NCI-H2196 (cell line): ENCODE results near the gene DMAC2L.
"Not testable (repeated sequence)": the region's sequence is repeated elsewhere in the genome, so short reads cannot be mapped to it uniquely, and the experiment has no call there.

Experiments used
- DNase-seq: peaks from one replicate; lab custom pipeline; 2025; ENCODE audit not compliant: unreplicated experiment; lab: John Stamatoyannopoulos, UW

DMAC2L gene, protein sequence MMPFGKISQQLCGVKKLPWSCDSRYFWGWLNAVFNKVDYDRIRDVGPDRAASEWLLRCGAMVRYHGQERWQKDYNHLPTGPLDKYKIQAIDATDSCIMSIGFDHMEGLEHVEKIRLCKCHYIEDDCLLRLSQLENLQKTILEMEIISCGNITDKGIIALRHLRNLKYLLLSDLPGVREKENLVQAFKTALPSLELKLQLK

DNA sequence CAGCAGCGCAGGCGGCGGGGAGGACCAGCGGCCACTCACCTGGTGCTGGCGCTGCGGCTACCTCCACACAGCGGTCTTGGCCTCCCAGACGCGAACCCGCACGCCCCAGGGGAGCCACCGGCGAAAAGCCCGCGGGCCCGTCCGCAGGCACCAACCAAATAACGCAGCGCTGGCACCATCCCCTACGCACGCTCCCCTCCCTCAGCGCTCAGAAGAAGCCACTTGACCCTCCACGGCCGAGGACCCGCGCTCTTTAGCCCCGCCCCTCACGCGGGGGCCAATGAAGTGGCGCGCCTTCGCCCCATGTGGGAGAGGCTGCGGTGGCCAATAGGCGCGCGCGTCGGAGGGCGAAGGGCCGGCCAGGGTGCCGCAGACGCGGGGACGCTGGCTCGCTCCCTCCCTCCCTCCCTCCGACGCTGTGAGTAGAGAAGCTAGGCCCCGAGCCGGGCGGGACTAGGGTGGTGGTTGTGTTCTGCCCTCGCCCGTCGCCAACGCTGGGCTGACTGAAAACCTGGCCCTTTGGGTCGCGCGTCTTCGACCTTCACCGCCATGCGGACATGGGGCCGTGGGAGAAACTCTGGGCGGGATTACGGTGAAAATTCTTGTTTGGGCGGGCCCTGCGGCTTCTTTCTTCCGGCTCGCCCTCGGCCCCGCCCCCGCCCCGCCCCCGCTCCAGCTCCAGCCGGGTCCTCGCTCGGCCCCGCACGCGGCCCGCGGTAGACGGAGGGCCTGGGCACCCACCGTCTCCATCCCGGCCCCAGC lies at the start of gene DMAC2L, which contains the start of gene L2HGDH:
TSS of gene DMAC2L (plus strand) at position 353 of the 762 bp plus-strand sequence. CDS start 9,164 bp downstream, outside the sequence.
TSS of gene L2HGDH (minus strand) at position 258 of the 762 bp plus-strand sequence. CDS start at position 179, 79 bp downstream.
- peak; percentile 98 for DNase-seq

GRCh38 chr14:50262865-50263264 lies 49.3 kb upstream of the DMAC2L start:
- DNase-seq, result no peak

- DNase-seq, result no peak
Measured at GRCh38 chr14:50263321-50263720, 48.8 kb upstream of the DMAC2L start.

DNA sequence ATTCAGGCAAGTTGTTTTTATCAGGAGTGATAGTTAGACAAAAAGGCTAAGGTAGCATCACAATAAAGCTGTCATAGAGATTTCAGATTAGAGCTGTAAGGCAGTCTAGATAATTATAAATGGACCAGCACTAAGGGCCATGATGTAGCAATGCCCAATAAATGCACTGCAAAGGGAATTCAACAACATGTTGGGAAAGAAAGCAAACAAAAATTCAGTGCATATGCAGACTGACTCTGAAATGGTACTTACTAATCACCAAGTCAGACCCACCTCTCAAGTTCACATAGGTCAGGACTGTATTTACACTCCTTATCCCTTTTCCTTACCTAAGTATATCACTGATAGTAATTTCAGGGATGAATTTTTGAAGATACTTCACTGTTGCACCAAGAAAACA lies 47.1 kb upstream of the DMAC2L start:
- DNase-seq, result no peak

DNA sequence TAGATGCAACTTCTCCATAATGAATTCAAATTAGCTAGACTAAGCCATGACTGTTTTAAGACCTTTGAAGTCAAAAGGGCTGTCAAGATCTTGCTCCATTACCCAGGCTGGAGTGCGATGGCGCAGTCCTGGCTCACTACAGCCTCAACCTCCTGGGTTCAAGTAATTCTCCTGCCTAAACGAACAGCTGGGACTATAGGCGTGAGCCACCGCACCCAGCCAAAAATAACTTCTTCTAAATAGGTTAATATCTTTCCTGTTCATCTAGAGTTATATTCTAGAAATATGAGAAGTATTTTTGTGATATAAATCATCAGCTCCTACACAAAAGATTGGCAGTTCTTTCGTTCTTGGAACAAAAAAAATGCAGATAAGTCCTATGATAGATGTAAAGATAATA lies 41.2 kb upstream of the DMAC2L start:
- no peak for DNase-seq

DNA sequence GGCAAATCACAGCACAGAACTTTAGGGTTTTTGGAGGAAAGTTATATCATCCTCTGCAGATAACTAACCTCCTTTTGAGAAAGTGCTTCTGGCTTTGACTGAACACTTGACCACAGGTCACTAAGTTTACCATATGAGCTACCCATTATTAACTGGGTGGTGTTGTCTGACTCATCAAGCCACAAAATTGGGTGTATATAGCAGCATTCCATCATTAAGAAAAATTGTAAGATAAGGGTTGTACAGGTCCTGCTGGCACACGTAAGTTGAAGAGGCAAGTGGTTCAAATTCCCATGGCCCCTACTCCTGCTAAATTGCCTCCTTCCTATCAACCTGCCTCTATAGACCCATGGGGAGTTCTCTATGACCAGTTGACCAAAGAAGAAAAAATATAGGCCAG lies 39.6 kb upstream of the DMAC2L start:
- DNase-seq, result no peak

DNA sequence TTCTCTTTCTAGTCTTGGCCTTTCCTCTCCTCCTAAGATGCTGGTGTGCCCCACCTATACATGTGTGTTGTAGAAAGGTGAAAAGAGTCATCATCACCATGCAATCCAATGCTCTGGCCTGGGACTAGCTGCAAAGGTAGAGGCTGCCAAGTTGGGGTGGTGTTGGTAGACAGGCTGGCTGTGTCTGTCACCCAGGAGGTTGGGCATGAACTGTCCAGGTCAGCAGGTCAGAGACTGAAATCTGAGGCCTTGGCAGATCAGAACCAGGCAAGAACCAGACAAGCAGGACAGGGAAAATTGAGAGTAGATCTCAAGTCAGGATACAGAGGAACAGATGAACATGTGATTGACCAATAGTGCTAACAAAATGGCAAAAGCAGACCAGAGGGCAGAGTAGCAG lies 26.3 kb upstream of the DMAC2L start:
- DNase-seq, result no peak

DNA sequence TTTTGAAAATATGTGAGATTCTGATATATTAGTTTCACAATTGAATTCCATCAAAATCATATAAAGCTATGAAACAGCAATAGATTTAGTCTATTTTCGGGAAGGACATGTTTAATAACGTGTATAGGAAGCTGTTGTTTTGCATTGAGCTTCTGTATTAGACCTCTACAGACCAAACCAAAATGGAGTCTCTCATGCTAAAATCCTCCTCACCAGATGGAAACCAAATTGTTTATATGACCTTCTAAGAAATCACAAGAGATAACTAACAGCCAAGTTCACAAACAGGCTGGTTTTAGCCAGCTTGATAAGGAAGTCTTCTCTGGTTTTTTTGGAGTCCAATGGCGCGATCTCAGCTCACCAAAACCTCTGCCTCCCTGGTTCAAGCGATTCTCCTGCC lies 24.0 kb upstream of the DMAC2L start:
- DNase-seq, result no peak

DNA sequence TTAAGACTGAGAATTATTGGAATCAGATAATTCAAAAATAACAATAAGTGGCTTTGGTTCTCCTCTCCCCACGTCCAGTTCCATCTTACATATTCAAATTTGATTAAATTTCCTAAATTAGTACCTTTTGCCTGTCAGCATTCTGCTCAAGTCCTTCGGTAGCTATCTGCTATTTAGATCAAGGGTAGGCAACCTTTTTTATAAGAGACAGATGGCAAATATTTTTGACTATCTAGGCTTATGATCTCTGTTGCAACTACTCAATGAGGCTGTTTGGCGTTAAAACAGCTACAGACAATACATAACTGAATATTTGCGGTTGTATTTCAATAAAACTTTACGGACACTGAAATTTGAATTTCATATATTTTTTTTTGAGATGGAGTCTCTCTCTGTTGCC lies 21.8 kb upstream of the DMAC2L start:
- no peak for DNase-seq

DNA sequence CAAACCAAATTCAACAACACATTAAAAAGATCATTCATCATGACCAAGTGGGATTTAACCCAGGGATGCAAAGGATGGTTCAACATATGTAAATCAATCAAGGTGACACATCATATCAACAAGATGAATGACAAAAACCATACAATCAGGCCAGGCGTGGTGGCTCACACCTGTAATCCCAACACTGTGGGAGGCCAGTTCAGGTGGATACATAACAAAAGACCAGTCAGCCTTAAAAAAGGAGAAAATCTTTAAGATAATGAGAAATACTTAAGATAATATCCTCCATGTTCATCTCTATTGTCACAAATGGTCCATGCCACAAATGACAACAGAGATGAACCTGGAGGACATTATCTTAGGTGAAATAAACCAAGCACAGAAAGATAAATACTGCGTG lies 12.5 kb upstream of the DMAC2L start:
- no peak for DNase-seq

GRCh38 chr14:50301914-50302313 lies 10.2 kb upstream of the DMAC2L start:
- DNase-seq, result no peak

DNA sequence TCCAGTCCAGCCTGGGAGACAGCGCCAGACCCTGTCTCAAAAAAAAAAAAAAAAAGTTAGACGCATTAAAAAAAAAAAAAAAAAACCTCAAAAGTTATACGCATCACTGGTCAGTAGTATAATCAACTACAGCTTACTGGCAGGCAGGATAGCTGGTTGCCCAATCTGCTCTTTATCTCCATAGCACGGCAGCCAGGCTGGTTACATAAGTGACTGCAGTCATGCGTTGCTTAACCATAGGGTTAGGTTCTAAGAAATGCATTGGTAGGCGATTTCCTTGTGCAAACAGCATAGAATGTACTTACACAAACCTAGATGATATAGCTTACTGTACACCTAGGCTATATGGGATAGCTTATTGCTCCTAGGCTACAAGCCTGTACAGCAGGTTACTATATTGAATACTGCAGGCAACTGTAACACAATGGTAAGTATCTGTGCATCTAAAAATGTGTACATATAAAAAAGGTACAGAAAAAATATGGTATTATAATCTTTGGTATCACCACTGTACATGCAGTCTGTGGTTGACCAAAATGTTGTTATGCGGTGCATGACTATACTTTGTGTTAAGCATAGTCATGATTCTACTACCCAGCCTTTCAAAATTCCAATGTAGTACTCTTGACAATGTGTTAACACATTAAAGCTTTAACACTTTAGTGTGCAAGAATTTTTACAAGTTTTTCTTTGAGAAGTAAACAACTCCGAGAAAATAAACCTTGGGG lies 8.2 kb upstream of the DMAC2L start:
- no peak for DNase-seq

GRCh38 chr14:50308363-50308915 lies 3.7 kb upstream of the DMAC2L start:
- DNase-seq, result no peak

DNA sequence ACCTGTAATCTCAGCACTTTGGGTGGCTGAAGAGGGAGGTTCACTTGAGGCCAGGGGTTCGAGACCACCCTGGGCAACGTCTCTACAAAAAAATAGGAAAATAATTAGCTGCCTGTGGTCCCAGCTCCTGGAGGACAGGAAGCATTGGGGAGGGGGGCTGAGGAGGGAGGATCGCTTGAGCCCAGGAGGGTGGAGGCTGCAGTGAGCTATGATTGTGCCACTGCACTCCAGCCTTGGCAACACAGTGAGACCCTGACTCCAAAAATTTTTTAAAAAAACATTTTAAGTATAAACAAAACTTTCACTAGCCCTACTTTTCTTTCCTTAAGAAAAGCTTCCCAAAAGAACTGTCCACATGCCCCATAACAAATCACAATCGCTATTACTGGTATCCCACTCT lies 1.7 kb upstream of the DMAC2L start:
- no peak for DNase-seq

DNA sequence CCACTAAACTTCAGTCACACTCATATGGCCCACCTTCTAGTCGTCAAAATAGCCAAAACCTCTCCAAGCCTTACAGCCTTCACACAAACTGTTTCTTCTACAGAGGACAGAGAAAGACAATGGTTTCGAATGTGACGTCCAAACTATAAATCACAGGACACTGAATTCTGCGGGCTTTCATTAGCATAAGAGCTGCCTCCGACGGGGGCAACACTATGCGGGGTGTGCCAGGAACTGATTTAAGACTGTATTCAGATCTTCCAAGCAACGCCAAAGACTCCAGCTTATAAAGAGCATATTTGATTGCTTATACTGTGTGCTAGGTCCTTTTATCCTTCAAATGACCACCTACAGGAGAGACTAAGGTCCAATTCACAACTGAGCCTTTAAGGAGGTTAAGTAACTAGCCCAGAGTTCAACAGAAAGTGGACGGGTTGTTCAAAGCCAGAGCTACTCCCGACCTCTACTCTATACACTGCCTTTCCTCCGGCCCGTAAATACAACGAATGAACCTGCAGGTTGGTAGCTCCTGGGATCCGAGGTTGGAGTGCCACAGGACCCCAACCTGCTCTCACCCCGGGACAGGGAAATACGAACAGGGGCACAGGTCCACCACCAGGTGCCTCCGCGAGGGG lies 670 bp upstream of the DMAC2L start:
- no peak for DNase-seq

DNA sequence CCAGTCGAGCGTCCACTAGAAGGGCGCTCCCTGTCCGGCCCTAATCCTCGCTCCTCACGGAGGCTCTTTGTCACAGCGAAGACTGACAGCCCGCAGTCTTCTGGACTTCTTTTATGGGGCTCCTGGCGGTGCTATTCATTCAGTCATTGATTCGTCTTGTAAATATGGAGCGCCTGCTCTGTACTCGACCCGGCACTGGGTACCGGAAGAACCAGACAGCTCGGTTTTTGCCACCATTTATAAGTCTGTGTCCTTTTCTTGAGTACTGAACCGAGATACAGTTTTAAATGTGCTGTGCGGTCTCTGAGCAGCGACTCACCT lies 570 bp downstream of the DMAC2L start:
- DNase-seq, result no peak

- DNase-seq, result not testable (repeated sequence)
Measured at GRCh38 chr14:50314098-50314497, 2.0 kb downstream of the DMAC2L start.

DNA sequence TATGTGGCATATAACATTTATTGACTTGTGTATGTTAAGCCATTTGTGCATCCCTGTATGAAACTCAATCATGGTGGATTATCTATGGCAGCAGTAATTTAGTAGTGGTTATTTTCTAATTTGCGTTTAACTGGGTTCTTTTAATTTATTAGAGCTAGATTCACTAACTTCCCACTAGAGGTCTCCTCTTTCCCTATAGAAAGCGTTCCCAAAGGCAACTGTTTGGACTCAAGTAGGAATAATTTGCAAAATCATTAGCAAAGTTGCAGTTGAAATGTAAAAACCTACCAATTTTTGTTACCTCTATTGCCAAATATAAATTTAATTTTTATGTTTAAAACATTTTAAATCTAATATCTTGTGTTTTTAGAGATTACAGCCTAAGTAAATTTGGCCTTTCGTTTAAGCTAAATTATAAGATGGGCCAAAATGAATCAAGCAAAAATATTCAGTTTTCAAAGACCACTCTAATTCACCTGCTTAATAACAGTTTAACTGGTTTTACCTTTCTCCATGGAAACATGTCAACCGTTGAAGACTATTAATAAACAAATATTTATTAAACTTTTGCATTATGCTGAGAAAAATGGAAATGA lies 6.0 kb downstream of the DMAC2L start:
- peak; percentile 50 for DNase-seq

GRCh38 chr14:50319293-50319692 lies 7.2 kb downstream of the DMAC2L start:
- DNase-seq, result no peak

DNA sequence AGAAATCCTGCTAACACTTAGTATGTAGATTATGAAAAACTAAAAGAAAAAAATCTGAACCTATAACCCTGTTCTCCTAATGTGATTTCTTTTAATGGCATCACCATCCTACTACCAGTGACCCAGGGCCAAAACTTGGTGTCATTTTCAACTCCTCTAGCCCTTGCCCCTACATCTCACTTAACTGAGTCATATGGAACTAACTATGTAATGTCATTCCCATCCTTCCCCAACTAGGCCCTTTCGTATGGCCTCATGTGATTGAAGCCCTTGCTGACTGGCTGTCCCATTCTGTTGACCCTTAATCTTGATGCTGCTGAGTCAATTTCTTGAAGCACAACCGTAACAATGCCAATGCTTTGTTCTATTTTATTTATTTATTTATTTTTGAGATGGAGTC lies 7.6 kb downstream of the DMAC2L start:
- no peak for DNase-seq

DNA sequence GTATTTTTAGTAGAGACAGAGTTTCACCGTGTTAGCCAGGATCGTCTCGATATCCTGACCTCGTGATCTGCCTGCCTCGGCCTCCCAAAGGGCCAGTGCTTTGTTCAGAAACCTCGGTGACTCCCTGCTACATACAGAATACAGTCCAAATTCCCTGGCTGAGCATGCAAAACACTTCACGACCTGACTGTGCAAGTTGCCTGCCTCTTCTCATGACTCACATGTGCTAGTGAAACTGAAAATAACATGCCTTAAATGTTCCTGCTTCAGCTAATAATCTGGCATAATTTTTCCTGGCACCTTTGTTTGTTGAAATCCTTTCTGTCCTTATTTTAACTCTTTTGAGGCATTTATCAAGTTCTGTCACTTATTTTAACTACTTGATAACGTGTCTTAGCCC lies 8.2 kb downstream of the DMAC2L start:
- no peak for DNase-seq
